Natural killer cell (primary cell): ENCODE results near the gene PCYT1B. TPM values are rescaled to one million over a fixed set of nuclear protein-coding genes. Genes with fewer than 3 reads are reported as not detected.

Experiments used
- ATAC-seq, 3 donors: fragments of 150-1000 bp in 2 of 3; fragments of 200-7000 bp in 1 of 3; cut with Tn5 transposase; 1 replicate in 1 of 3; 2 replicates in 2 of 3; pipeline ENCODE4 v1.10.0; 2021; ENCODE audit warnings: mild to moderate bottlenecking in 2 of 3, moderate library complexity in 2 of 3
- DNase-seq, 2 donors: peaks; one replicate each; pipeline versions ENCODE4 v3.0.0 to v3.0.0-alpha.2; 2013 to 2021; ENCODE audit warnings: mixed read lengths in 1 of 2
- H3K27ac ChIP-seq: one replicate; pipeline ENCODE4 v1.5.1; 2013; ENCODE audit warnings: mild to moderate bottlenecking, low read length
- H3K27me3 ChIP-seq: one replicate; pipeline ENCODE4 v1.6.1; 2013; ENCODE audit warnings: low read length; ENCODE audit not compliant: control insufficient read depth, insufficient read depth
- H3K36me3 ChIP-seq: one replicate; pipeline ENCODE4 v1.6.1; 2013; ENCODE audit warnings: low read length; ENCODE audit not compliant: control insufficient read depth, insufficient read depth
- H3K4me1 ChIP-seq: one replicate; pipeline ENCODE4 v1.6.1; 2013; ENCODE audit warnings: low read length; ENCODE audit not compliant: control insufficient read depth, insufficient read depth
- H3K4me3 ChIP-seq: one replicate; pipeline ENCODE4 v1.5.1; 2013; ENCODE audit warnings: low read length
- H3K9me3 ChIP-seq: one replicate; pipeline ENCODE4 v1.6.1; 2013; ENCODE audit warnings: low read length; ENCODE audit not compliant: control insufficient read depth, insufficient read depth
- H3K27ac Mint-ChIP-seq, 2 donors: one replicate each; pipeline ENCODE4 v1.8.0; 2022; ENCODE audit warnings: mild to moderate bottlenecking in 2 of 2, mixed read lengths in 2 of 2, moderate library complexity in 1 of 2
- H3K27me3 Mint-ChIP-seq, 2 donors: one replicate each; pipeline ENCODE4 v1.8.0; 2022; ENCODE audit warnings: low read depth in 2 of 2, mixed read lengths in 2 of 2
- H3K36me3 Mint-ChIP-seq: one replicate; pipeline ENCODE4 v1.8.0; 2022; ENCODE audit warnings: mixed read lengths
- H3K4me1 Mint-ChIP-seq, 2 donors: one replicate each; pipeline ENCODE4 v1.8.0; 2022; ENCODE audit warnings: mixed read lengths in 2 of 2
- H3K4me3 Mint-ChIP-seq: one replicate; pipeline ENCODE4 v1.8.0; 2022; ENCODE audit warnings: mild to moderate bottlenecking, moderate library complexity, mixed read lengths
- H3K9me3 Mint-ChIP-seq, 2 donors: one replicate each; pipeline ENCODE4 v1.8.0; 2022; ENCODE audit warnings: mixed read lengths in 2 of 2
- CTCF ChIP-seq: fragments of 200-600 bp; IDR thresholded peaks from one replicate; pipeline ENCODE4 v1.8.0; 2022; ENCODE audit warnings: antibody characterized with exemption
- WGBS: methylation state at CpG from one replicate; pipeline ENCODE4 v1.1.7; 2013; ENCODE audit warnings: missing lambda C conversion rate; ENCODE audit not compliant: insufficient coverage; 5-methylcytosine and 5-hydroxymethylcytosine counted together
- intact Hi-C: fragments of 100-400 bp; cut with micrococcal nuclease; formaldehyde crosslinking; loops from one replicate; pipeline ENCODE4 v1.14.2; 2022
- total RNA-seq, 4 donors: library from RNA; stranded (reverse); fragments of 120-200 nt in 1 of 4; gene quantifications; one replicate each; pipeline versions ENCODE4 v1.2.3 to v1.2.4, GENCODE V29; 2013 to 2022

PCYT1B gene
- total RNA-seq, 3 donors from 2014 or later (not counting 1 experiment from before 2014, with no cell fraction given): 0.41 to 0.48 (median 0.42) TPM

GRCh38 chrX:24561121-24561520 lies 86.0 kb downstream of the PCYT1B start:
- intact Hi-C loops: no loop called here
- no peaks in the 10 kb centered on the region for H3K36me3 ChIP-seq
- no peak for TF ChIP-seq CTCF
- ATAC-seq (no peak), DNase-seq (peak in 1 of 2 donors; percentile 17)
- Mint-ChIP-seq H3K27me3 (no peaks in the 10 kb centered on the region), H3K27ac (no peak overlapping the region), H3K36me3 (no peaks in the 10 kb centered on the region), H3K4me3 (no peak overlapping the region), H3K4me1 (no peaks in the 10 kb centered on the region), H3K9me3 (no peaks in the 10 kb centered on the region)
- no peak overlapping the region for H3K27ac ChIP-seq
- H3K27me3 ChIP-seq: no peaks in the 10 kb centered on the region
- H3K4me3 ChIP-seq: no peak overlapping the region
- 100% methylated on average over 1 of the region's 5 CpGs for WGBS
- H3K9me3 ChIP-seq: no peaks in the 10 kb centered on the region
- H3K4me1 ChIP-seq: no peaks in the 10 kb centered on the region

GRCh38 chrX:24553011-24553410 lies 94.1 kb downstream of the PCYT1B start:
- TF ChIP-seq CTCF: no peak
- H3K9me3 Mint-ChIP-seq: no peaks in the 10 kb centered on the region
- Histone ChIP-seq H3K36me3 (no peaks in the 10 kb centered on the region), H3K27me3 (no peaks in the 10 kb centered on the region), H3K27ac (no peak overlapping the region), H3K4me3 (no peak overlapping the region), H3K4me1 (no peaks in the 10 kb centered on the region), H3K9me3 (no peaks in the 10 kb centered on the region)
- no peak overlapping the region for H3K27ac Mint-ChIP-seq
- intact Hi-C loops: no loop called here
- no peak overlapping the region for H3K4me3 Mint-ChIP-seq
- 80% methylated on average over 4 of the region's 4 CpGs for WGBS
- DNase-seq (no peak), ATAC-seq (no peak)
- H3K4me1 Mint-ChIP-seq: no peaks in the 10 kb centered on the region
- H3K27me3 Mint-ChIP-seq: peaks cover 0 to 8% of the 10 kb centered on the region in 2 donors
- H3K36me3 Mint-ChIP-seq: no peaks in the 10 kb centered on the region

GRCh38 chrX:24550166-24550565 lies 97.0 kb downstream of the PCYT1B start:
- no peak for TF ChIP-seq CTCF
- H3K27me3 Mint-ChIP-seq: peaks cover 0 to 8% of the 10 kb centered on the region in 2 donors
- 88% methylated on average over 2 of the region's 5 CpGs for WGBS
- ATAC-seq (no peak), DNase-seq (no peak)
- H3K36me3 Mint-ChIP-seq: no peaks in the 10 kb centered on the region
- H3K9me3 ChIP-seq: no peaks in the 10 kb centered on the region
- H3K4me3 ChIP-seq: no peak overlapping the region
- H3K9me3 Mint-ChIP-seq: no peaks in the 10 kb centered on the region
- H3K27ac Mint-ChIP-seq: no peak overlapping the region
- H3K27ac ChIP-seq: no peak overlapping the region
- no peaks in the 10 kb centered on the region for H3K27me3 ChIP-seq
- intact Hi-C loops: no loop called here
- H3K4me3 Mint-ChIP-seq: no peak overlapping the region
- no peaks in the 10 kb centered on the region for H3K36me3 ChIP-seq
- H3K4me1 Mint-ChIP-seq: no peaks in the 10 kb centered on the region
- no peaks in the 10 kb centered on the region for H3K4me1 ChIP-seq

GRCh38 chrX:24547961-24548360 lies 99.2 kb downstream of the PCYT1B start:
- Histone ChIP-seq H3K27ac (no peak overlapping the region), H3K4me3 (no peak overlapping the region), H3K36me3 (no peaks in the 10 kb centered on the region), H3K9me3 (no peaks in the 10 kb centered on the region), H3K4me1 (no peaks in the 10 kb centered on the region), H3K27me3 (no peaks in the 10 kb centered on the region)
- TF ChIP-seq CTCF: no peak
- H3K4me1 Mint-ChIP-seq: no peaks in the 10 kb centered on the region
- intact Hi-C loops: no loop called here
- H3K36me3 Mint-ChIP-seq: no peaks in the 10 kb centered on the region
- no peaks in the 10 kb centered on the region for H3K9me3 Mint-ChIP-seq
- DNase-seq (no peak), ATAC-seq (no peak)
- no CpG with 5 or more reads among the region's 1 CpG for WGBS
- no peak overlapping the region for H3K27ac Mint-ChIP-seq
- H3K4me3 Mint-ChIP-seq: no peak overlapping the region
- H3K27me3 Mint-ChIP-seq: peaks cover 0 to 4% of the 10 kb centered on the region in 2 donors
